Liver (tissue), 9 donors: ENCODE data around the gene ALMS1. TPM values are rescaled to one million over a fixed set of nuclear protein-coding genes. Genes with fewer than 3 reads are reported as not detected.

Experiments used
- DNase-seq: peaks from one replicate; pipeline ENCODE4 v3.0.0-alpha.2; 2017; ENCODE audit warnings: low spot score
- H3K27ac ChIP-seq, 2 donors: one replicate each; pipeline ENCODE4 v1.7.0; 2013; ENCODE audit warnings: inconsistent platforms in 2 of 2, low read length in 2 of 2, control low read depth in 1 of 2, low read depth in 1 of 2, mild to moderate bottlenecking in 1 of 2
- H3K27me3 ChIP-seq, 4 donors: one replicate each; pipeline versions ENCODE4 v1.6.1 to v1.7.0; 2013; ENCODE audit warnings: low read length in 3 of 4, inconsistent platforms in 1 of 4, mild to moderate bottlenecking in 1 of 4, moderate library complexity in 1 of 4; ENCODE audit not compliant: control insufficient read depth in 4 of 4, insufficient read depth in 4 of 4
- H3K36me3 ChIP-seq, 4 donors: one replicate each; pipeline versions ENCODE4 v1.6.1 to v1.7.0; 2013; ENCODE audit warnings: low read length in 3 of 4, mild to moderate bottlenecking in 3 of 4, low read depth in 1 of 4, moderate library complexity in 1 of 4; ENCODE audit not compliant: control insufficient read depth in 4 of 4, insufficient read depth in 3 of 4
- H3K4me1 ChIP-seq, 4 donors: one replicate each; pipeline versions ENCODE4 v1.6.1 to v1.7.0; 2013; ENCODE audit warnings: low read length in 3 of 4, mild to moderate bottlenecking in 3 of 4, moderate library complexity in 1 of 4; ENCODE audit not compliant: control insufficient read depth in 4 of 4, insufficient read depth in 4 of 4
- H3K4me3 ChIP-seq, 3 donors: one replicate each; pipeline versions ENCODE4 v1.6.1 to v1.7.0; 2013; ENCODE audit warnings: low read length in 3 of 3, control low read depth in 1 of 3, low read depth in 1 of 3, mild to moderate bottlenecking in 1 of 3
- H3K9ac ChIP-seq, 2 donors: one replicate each; pipeline ENCODE4 v1.7.0; 2013; ENCODE audit warnings: low read length in 2 of 2, mild to moderate bottlenecking in 2 of 2, moderate library complexity in 2 of 2, control low read depth in 1 of 2, low read depth in 1 of 2
- H3K9me3 ChIP-seq, 4 donors: one replicate each; pipeline versions ENCODE4 v1.6.1 to v1.7.0; 2013; ENCODE audit warnings: low read length in 3 of 4; ENCODE audit not compliant: control insufficient read depth in 4 of 4
- EGR1 ChIP-seq, 2 donors: IDR thresholded peaks; 2 replicates each; pipeline ENCODE4 v1.6.1; 2016 to 2018; ENCODE audit warnings: antibody characterized with exemption in 2 of 2, low read depth in 2 of 2
- FOXA2 ChIP-seq: IDR thresholded peaks from 2 replicates; pipeline ENCODE4 v1.6.1; 2016; ENCODE audit warnings: antibody characterized with exemption
- GABPA ChIP-seq, 2 donors: IDR thresholded peaks in 1 of 2; conservative IDR thresholded peaks in 1 of 2; 2 replicates each; pipeline ENCODE4 v1.6.1; 2016; ENCODE audit warnings: antibody characterized with exemption in 2 of 2, mild to moderate bottlenecking in 1 of 2, moderate library complexity in 1 of 2
- HNF4A ChIP-seq, 2 donors: conservative IDR thresholded peaks; 2 replicates each; pipeline ENCODE4 v1.6.1; 2016; ENCODE audit warnings: antibody characterized with exemption in 2 of 2, mild to moderate bottlenecking in 2 of 2
- HNF4G ChIP-seq: IDR thresholded peaks from 2 replicates; pipeline ENCODE4 v1.6.1; 2016; ENCODE audit warnings: antibody characterized with exemption
- JUND ChIP-seq, 2 donors: IDR thresholded peaks; 2 replicates each; pipeline ENCODE4 v1.6.1; 2016; ENCODE audit warnings: antibody characterized with exemption in 2 of 2
- NR2F2 ChIP-seq: IDR thresholded peaks from 2 replicates; pipeline ENCODE4 v1.6.1; 2016; ENCODE audit warnings: antibody characterized with exemption
- RAD21 ChIP-seq, 2 donors: IDR thresholded peaks; 2 replicates each; pipeline ENCODE4 v1.6.1; 2016; ENCODE audit warnings: antibody characterized with exemption in 2 of 2, mild to moderate bottlenecking in 2 of 2
- RXRA ChIP-seq, 2 donors: IDR thresholded peaks; 2 replicates each; pipeline ENCODE4 v1.6.1; 2017 to 2018; ENCODE audit warnings: antibody characterized with exemption in 2 of 2, mild to moderate bottlenecking in 1 of 2
- SP1 ChIP-seq: IDR thresholded peaks from 2 replicates; pipeline ENCODE4 v1.6.1; 2018; ENCODE audit warnings: antibody characterized with exemption, mild to moderate bottlenecking
- TAF1 ChIP-seq: conservative IDR thresholded peaks from 2 replicates; pipeline ENCODE4 v1.6.1; 2016; ENCODE audit warnings: antibody characterized with exemption, mild to moderate bottlenecking
- YY1 ChIP-seq: IDR thresholded peaks from 2 replicates; pipeline ENCODE4 v1.6.1; 2016; ENCODE audit warnings: antibody characterized with exemption, mild to moderate bottlenecking
- WGBS: extraction: QIAGEN DNeasy Blood & Tissue Kit; methylation state at CpG from one replicate; pipeline ENCODE4 v1.1.7; 2013; 5-methylcytosine and 5-hydroxymethylcytosine counted together
- polyA plus RNA-seq, 2 donors: library from polyadenylated mRNA; stranded (reverse) in 1 of 2; unstranded in 1 of 2; fragments of 200-250 nt in 1 of 2; fragments of >200 nt in 1 of 2; fragmentation: Nextera tagmentation in 1 of 2; extraction: Ambion mirVana in 1 of 2; gene quantifications; one replicate each; pipeline versions ENCODE4 v1.2.1 to v1.2.3, GENCODE V29; 2013 to 2015
- total RNA-seq, 2 donors: library from RNA; depleted of rRNA; stranded (reverse); fragments of >200 nt; gene quantifications; one replicate each; pipeline ENCODE4 v1.2.3, GENCODE V29; 2014
- TF ChIP-seq, protein P1 (sequence below): IDR thresholded peaks from 2 replicates; pipeline ENCODE4 v1.6.1; 2016; ENCODE audit warnings: antibody characterized with exemption
- TF ChIP-seq, protein P2 (sequence below): IDR thresholded peaks from 2 replicates; pipeline ENCODE4 v1.6.1; 2016; ENCODE audit warnings: antibody characterized with exemption
- TF ChIP-seq, protein P3 (sequence below): IDR thresholded peaks from 2 replicates; pipeline ENCODE4 v1.6.1; 2016; ENCODE audit warnings: antibody characterized with exemption
- TF ChIP-seq, protein P4 (sequence below): IDR thresholded peaks from 2 replicates; pipeline ENCODE4 v1.6.1; 2016; ENCODE audit warnings: antibody characterized with exemption, mild to moderate bottlenecking
- donor health status: healthy.
- donor health status: healthy.
- donor health status: healthy.
- donor health status: healthy.
- donor health status: healthy.

Gene ALMS1
- total and polyA plus RNA-seq, 4 donors: 2.1 to 18.3 (median 7.0) TPM

DNA sequence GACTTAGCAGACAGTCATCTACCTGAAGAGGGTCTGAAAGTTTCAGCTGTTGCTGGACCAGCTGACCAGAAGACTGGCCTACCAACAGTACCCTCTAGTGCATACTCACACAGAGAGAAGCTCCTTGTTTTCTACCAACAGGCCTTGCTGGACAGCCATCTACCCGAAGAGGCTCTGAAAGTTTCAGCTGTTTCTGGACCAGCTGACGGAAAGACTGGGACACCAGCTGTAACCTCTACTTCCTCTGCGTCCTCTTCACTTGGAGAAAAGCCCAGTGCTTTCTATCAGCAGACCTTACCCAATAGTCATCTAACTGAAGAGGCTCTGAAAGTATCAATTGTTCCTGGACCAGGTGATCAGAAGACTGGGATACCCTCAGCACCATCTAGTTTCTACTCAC lies 63.2 kb downstream of the ALMS1 start:
- Histone ChIP-seq H3K27ac (no peak overlapping the region), H3K27me3 (no peaks in the 10 kb centered on the region), H3K4me3 (no peak overlapping the region), H3K4me1 (peaks cover 0 to 6% (median 2%) of the 10 kb centered on the region in 4 donors), H3K9ac (no peak overlapping the region), H3K36me3 (peaks cover 5 to 18% (median 9%) of the 10 kb centered on the region in 4 donors), H3K9me3 (no peaks in the 10 kb centered on the region)
- WGBS: 91% methylated on average over 3 of the region's 3 CpGs
- DNase-seq: no peak
- TF ChIP-seq, protein P1, sequence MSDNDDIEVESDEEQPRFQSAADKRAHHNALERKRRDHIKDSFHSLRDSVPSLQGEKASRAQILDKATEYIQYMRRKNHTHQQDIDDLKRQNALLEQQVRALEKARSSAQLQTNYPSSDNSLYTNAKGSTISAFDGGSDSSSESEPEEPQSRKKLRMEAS: no peak
- TF ChIP-seq RXRA (IDR thresholded peaks at IDR 0.05) (no peak), RAD21 (IDR thresholded peaks at IDR 0.05) (no peak), HNF4G (no peak), GABPA (IDR thresholded peaks at IDR 0.05 in 1 of 2, conservative IDR thresholded peaks at IDR 0.05 in 1 of 2) (no peak), FOXA2 (no peak), NR2F2 (no peak), JUND (IDR thresholded peaks at IDR 0.05) (no peak), HNF4A (conservative IDR thresholded peaks at IDR 0.05) (no peak), TAF1 (no peak), EGR1 (IDR thresholded peaks at IDR 0.05; ENCODE audit: low read depth in 2 of 2) (no peak), SP1 (no peak)
- TF ChIP-seq, protein P2, sequence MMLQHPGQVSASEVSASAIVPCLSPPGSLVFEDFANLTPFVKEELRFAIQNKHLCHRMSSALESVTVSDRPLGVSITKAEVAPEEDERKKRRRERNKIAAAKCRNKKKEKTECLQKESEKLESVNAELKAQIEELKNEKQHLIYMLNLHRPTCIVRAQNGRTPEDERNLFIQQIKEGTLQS: no peak
- TF ChIP-seq, protein P3, sequence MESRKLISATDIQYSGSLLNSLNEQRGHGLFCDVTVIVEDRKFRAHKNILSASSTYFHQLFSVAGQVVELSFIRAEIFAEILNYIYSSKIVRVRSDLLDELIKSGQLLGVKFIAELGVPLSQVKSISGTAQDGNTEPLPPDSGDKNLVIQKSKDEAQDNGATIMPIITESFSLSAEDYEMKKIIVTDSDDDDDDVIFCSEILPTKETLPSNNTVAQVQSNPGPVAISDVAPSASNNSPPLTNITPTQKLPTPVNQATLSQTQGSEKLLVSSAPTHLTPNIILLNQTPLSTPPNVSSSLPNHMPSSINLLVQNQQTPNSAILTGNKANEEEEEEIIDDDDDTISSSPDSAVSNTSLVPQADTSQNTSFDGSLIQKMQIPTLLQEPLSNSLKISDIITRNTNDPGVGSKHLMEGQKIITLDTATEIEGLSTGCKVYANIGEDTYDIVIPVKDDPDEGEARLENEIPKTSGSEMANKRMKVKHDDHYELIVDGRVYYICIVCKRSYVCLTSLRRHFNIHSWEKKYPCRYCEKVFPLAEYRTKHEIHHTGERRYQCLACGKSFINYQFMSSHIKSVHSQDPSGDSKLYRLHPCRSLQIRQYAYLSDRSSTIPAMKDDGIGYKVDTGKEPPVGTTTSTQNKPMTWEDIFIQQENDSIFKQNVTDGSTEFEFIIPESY: no peak

DNA sequence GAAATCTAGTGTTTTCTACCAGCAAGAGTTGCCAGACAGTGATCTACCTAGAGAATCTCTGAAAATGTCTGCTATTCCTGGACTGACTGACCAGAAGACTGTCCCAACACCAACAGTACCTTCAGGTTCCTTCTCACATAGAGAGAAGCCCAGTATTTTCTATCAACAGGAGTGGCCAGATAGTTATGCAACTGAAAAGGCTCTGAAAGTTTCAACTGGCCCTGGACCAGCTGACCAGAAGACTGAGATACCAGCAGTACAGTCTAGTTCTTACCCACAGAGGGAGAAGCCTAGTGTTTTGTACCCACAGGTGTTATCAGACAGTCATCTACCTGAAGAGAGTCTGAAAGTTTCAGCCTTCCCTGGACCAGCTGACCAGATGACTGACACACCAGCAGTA lies 63.8 kb downstream of the ALMS1 start:
- no peaks in the 10 kb centered on the region for H3K27me3 ChIP-seq
- no peak overlapping the region for H3K9ac ChIP-seq
- H3K4me1 ChIP-seq: peaks cover 0 to 3% (median 0%) of the 10 kb centered on the region in 4 donors
- no peak overlapping the region for H3K27ac ChIP-seq
- no peak overlapping the region for H3K4me3 ChIP-seq
- no peak for DNase-seq
- TF ChIP-seq, protein P1: no peak
- TF ChIP-seq GABPA (IDR thresholded peaks at IDR 0.05 in 1 of 2, conservative IDR thresholded peaks at IDR 0.05 in 1 of 2) (no peak), YY1 (no peak), JUND (IDR thresholded peaks at IDR 0.05) (no peak), RAD21 (IDR thresholded peaks at IDR 0.05) (no peak)
- TF ChIP-seq, protein P4, sequence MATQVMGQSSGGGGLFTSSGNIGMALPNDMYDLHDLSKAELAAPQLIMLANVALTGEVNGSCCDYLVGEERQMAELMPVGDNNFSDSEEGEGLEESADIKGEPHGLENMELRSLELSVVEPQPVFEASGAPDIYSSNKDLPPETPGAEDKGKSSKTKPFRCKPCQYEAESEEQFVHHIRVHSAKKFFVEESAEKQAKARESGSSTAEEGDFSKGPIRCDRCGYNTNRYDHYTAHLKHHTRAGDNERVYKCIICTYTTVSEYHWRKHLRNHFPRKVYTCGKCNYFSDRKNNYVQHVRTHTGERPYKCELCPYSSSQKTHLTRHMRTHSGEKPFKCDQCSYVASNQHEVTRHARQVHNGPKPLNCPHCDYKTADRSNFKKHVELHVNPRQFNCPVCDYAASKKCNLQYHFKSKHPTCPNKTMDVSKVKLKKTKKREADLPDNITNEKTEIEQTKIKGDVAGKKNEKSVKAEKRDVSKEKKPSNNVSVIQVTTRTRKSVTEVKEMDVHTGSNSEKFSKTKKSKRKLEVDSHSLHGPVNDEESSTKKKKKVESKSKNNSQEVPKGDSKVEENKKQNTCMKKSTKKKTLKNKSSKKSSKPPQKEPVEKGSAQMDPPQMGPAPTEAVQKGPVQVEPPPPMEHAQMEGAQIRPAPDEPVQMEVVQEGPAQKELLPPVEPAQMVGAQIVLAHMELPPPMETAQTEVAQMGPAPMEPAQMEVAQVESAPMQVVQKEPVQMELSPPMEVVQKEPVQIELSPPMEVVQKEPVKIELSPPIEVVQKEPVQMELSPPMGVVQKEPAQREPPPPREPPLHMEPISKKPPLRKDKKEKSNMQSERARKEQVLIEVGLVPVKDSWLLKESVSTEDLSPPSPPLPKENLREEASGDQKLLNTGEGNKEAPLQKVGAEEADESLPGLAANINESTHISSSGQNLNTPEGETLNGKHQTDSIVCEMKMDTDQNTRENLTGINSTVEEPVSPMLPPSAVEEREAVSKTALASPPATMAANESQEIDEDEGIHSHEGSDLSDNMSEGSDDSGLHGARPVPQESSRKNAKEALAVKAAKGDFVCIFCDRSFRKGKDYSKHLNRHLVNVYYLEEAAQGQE: no peak
- TF ChIP-seq, protein P2: no peak
- H3K36me3 ChIP-seq: peaks cover 5 to 18% (median 9%) of the 10 kb centered on the region in 4 donors
- no peaks in the 10 kb centered on the region for H3K9me3 ChIP-seq
